OCI-LY3 (cell line): ENCODE data around the gene FUT2.

Experiments used
- CTCF ChIP-seq: fragments of 200-600, 300-600 bp; sonication (generic); IDR thresholded peaks from 2 replicates; pipeline ENCODE4 v1.5.1; 2014; ENCODE audit warnings: antibody characterized with exemption, low read length, low read depth
- EZH2phosphoT487 ChIP-seq: fragments of 200-600 bp; shearing (Covaris generic); IDR thresholded peaks from 2 replicates; pipeline ENCODE4 v1.6.1; 2018; ENCODE audit warnings: antibody characterized with exemption, mixed run types, low read depth

GRCh38 chr19:48724796-48725753, 29.3 kb downstream of the FUT2 start:
- TF ChIP-seq CTCF (no peak), EZH2phosphoT487 (no peak)
